DND-41 (cell line): ENCODE measurements around the gene MEF2C.

Experiments used
- ATAC-seq: fragments of 200-7000 bp; cut with Tn5 transposase; 3 replicates; pipeline ENCODE4 v1.9.1; 2021; ENCODE audit warnings: low read depth; ENCODE audit not compliant: insufficient read depth
- DNase-seq: peaks from one replicate; pipeline ENCODE4 v3.0.0-alpha.2; 2020
- H2AFZ ChIP-seq: 2 replicates; pipeline ENCODE4 v1.6.0; 2012; ENCODE audit warnings: low read depth, low read length
- H3K27ac ChIP-seq: 2 replicates; pipeline ENCODE4 v1.5.1; 2012; ENCODE audit warnings: low read length, inconsistent platforms
- H3K27me3 ChIP-seq: fragments of 200-600 bp; sonication (generic); 2 replicates; pipeline ENCODE4 v1.6.0; 2012; ENCODE audit warnings: low read length, mild to moderate bottlenecking, inconsistent platforms; ENCODE audit not compliant: insufficient read depth, poor library complexity
- H3K36me3 ChIP-seq: 2 replicates; pipeline ENCODE4 v1.5.1; 2012; ENCODE audit warnings: low read length, inconsistent platforms; ENCODE audit not compliant: insufficient read depth
- H3K4me1 ChIP-seq: 2 replicates; pipeline ENCODE4 v1.5.1; 2012; ENCODE audit warnings: mild to moderate bottlenecking, low read length; ENCODE audit not compliant: insufficient read depth
- H3K4me2 ChIP-seq: 2 replicates; pipeline ENCODE4 v1.6.0; 2012; ENCODE audit warnings: mild to moderate bottlenecking, moderate library complexity, low read length, inconsistent platforms; ENCODE audit not compliant: insufficient read depth
- H3K4me3 ChIP-seq, 2 experiments: fragments of 200-600 bp in 1 of 2; shearing (Covaris generic) in 1 of 2; 2 replicates each; pipeline ENCODE4 v1.5.1; 2012 to 2016; ENCODE audit warnings: inconsistent platforms in 2 of 2, low read length in 2 of 2, mild to moderate bottlenecking in 2 of 2, low read depth in 1 of 2, moderate library complexity in 1 of 2
- H3K79me2 ChIP-seq: 2 replicates; pipeline ENCODE4 v1.6.0; 2012; ENCODE audit warnings: low read length, inconsistent platforms; ENCODE audit not compliant: insufficient read depth
- H3K9ac ChIP-seq: 2 replicates; pipeline ENCODE4 v1.6.0; 2012; ENCODE audit warnings: low read depth, mild to moderate bottlenecking, inconsistent platforms, low read length, moderate library complexity
- H3K9me3 ChIP-seq: 2 replicates; pipeline ENCODE4 v1.5.1; 2012; ENCODE audit warnings: low read length, moderate library complexity, mild to moderate bottlenecking, inconsistent platforms; ENCODE audit not compliant: insufficient read depth, severe bottlenecking
- H4K20me1 ChIP-seq: 2 replicates; pipeline ENCODE4 v1.6.0; 2012; ENCODE audit warnings: low read length; ENCODE audit not compliant: insufficient read depth
- CTCF ChIP-seq: IDR thresholded peaks from 2 replicates; pipeline ENCODE4 v1.5.1; 2012; ENCODE audit warnings: borderline replicate concordance, low read length, moderate library complexity, mild to moderate bottlenecking; ENCODE audit not compliant: poor library complexity, severe bottlenecking; ENCODE audit errors: extremely low read depth
- EZH2 ChIP-seq: IDR thresholded peaks from 3 replicates; pipeline ENCODE4 v1.6.1; 2012; ENCODE audit warnings: borderline replicate concordance, low read depth, mild to moderate bottlenecking, moderate library complexity, low read length, inconsistent platforms; ENCODE audit not compliant: severe bottlenecking

MEF2C gene

GRCh38 chr5:88787856-88788255 lies 95.1 kb downstream of the MEF2C start:
- Histone ChIP-seq H2AFZ (no peak overlapping the region), H3K79me2 (no peaks in the 10 kb centered on the region), H3K4me2 (no peak overlapping the region), H3K9me3 (no peaks in the 10 kb centered on the region), H4K20me1 (no peaks in the 10 kb centered on the region), H3K4me1 (no peaks in the 10 kb centered on the region), H3K4me3 (no peak overlapping the region), H3K27ac (no peak overlapping the region), H3K27me3 (no peaks in the 10 kb centered on the region), H3K36me3 (no peaks in the 10 kb centered on the region), H3K9ac (no peak overlapping the region)
- ATAC-seq = no peak
- no peak for TF ChIP-seq CTCF
- no peak for TF ChIP-seq EZH2
- no peak for DNase-seq

GRCh38 chr5:88786789-88787188 lies 96.2 kb downstream of the MEF2C start:
- no peak overlapping the region for H3K4me2 ChIP-seq

GRCh38 chr5:88785746-88786565 lies 97.0 kb downstream of the MEF2C start:
- Histone ChIP-seq H3K27ac (no peak overlapping the region), H3K4me1 (no peaks in the 10 kb centered on the region), H2AFZ (no peak overlapping the region), H3K9ac (no peak overlapping the region), H3K9me3 (no peaks in the 10 kb centered on the region), H3K27me3 (no peaks in the 10 kb centered on the region), H3K79me2 (no peaks in the 10 kb centered on the region), H3K36me3 (no peaks in the 10 kb centered on the region), H3K4me3 (no peak overlapping the region), H3K4me2 (no peak overlapping the region), H4K20me1 (no peaks in the 10 kb centered on the region)
- no peak for DNase-seq
- no peak for ATAC-seq
- TF ChIP-seq EZH2 (no peak), CTCF (no peak)

More at GRCh38 chr5:88786789-88787188, 96.2 kb downstream of the MEF2C start:
- Histone ChIP-seq H4K20me1 (no peaks in the 10 kb centered on the region), H3K4me3 (no peak overlapping the region), H3K27ac (no peak overlapping the region), H3K36me3 (no peaks in the 10 kb centered on the region), H3K9me3 (no peaks in the 10 kb centered on the region), H3K27me3 (no peaks in the 10 kb centered on the region), H3K4me1 (no peaks in the 10 kb centered on the region), H2AFZ (no peak overlapping the region), H3K79me2 (no peaks in the 10 kb centered on the region), H3K9ac (no peak overlapping the region)
- ATAC-seq = no peak
- TF ChIP-seq CTCF (no peak), EZH2 (no peak)
- no peak for DNase-seq
